Gastroesophageal sphincter (tissue), 4 donors: ENCODE data around the gene SGMS1. TPM values are rescaled to one million over a fixed set of nuclear protein-coding genes. Genes with fewer than 3 reads are reported as not detected.
"Not testable (repeated sequence)": the region's sequence is repeated elsewhere in the genome, so short reads cannot be mapped to it uniquely, and the experiment has no call there.

Source experiments
- ATAC-seq: fragments of 150-250 bp; one replicate; pipeline ENCODE4 v1.9.1; 2016; ENCODE audit warnings: mild to moderate bottlenecking, moderate library complexity
- H3K27ac ChIP-seq, 4 donors: fragments of 200-600 bp; sonication (generic) in 3 of 4; 1 replicate in 3 of 4; 2 replicates in 1 of 4; pipeline ENCODE4 v1.5.1; 2016 to 2019
- H3K27me3 ChIP-seq: fragments of 200-600 bp; sonication (generic); one replicate; pipeline ENCODE4 v1.5.1; 2019
- H3K36me3 ChIP-seq, 2 donors: fragments of 200-600 bp; sonication (generic); one replicate each; pipeline ENCODE4 v1.5.1; 2019; ENCODE audit warnings: control low read depth in 1 of 2
- H3K4me1 ChIP-seq, 3 donors: fragments of 200-600 bp; sonication (generic); 1 replicate in 2 of 3; 2 replicates in 1 of 3; pipeline ENCODE4 v1.5.1; 2016 to 2019; ENCODE audit warnings: control low read depth in 2 of 3
- H3K4me3 ChIP-seq, 2 donors: fragments of 200-600 bp; sonication (generic); one replicate each; pipeline ENCODE4 v1.5.1; 2019; ENCODE audit warnings: mild to moderate bottlenecking in 1 of 2, moderate library complexity in 1 of 2
- H3K9me3 ChIP-seq, 3 donors: fragments of 200-600 bp; sonication (generic); one replicate each; pipeline ENCODE4 v1.5.1; 2017 to 2019; ENCODE audit warnings: control low read depth in 2 of 3
- EP300 ChIP-seq: sonication (generic); formaldehyde crosslinking; IDR thresholded peaks from one replicate; pipeline ENCODE4 v1.6.1; 2017; ENCODE audit warnings: antibody characterized with exemption, mild to moderate bottlenecking
- POLR2A ChIP-seq, 2 donors: fragments of 450-650 bp; IDR thresholded peaks; one replicate each; pipeline ENCODE4 v1.6.1; 2017; ENCODE audit warnings: antibody characterized with exemption in 2 of 2, mild to moderate bottlenecking in 2 of 2, moderate library complexity in 1 of 2
- POLR2AphosphoS5 ChIP-seq: sonication (generic); formaldehyde crosslinking; IDR thresholded peaks from one replicate; pipeline ENCODE4 v1.6.1; 2017; ENCODE audit warnings: antibody characterized with exemption
- WGBS, 2 donors: methylation state at CpG; one replicate each; pipeline ENCODE4 v1.1.5; 2018; ENCODE audit warnings: low coverage in 1 of 2; 5-methylcytosine and 5-hydroxymethylcytosine counted together
- total RNA-seq, 4 donors: library from RNA; depleted of rRNA; stranded (reverse); fragments of >200 nt; gene quantifications; one replicate each; pipeline ENCODE4 v1.1.0, GENCODE V29; 2016
- TF ChIP-seq, protein P1 (sequence below), 4 experiments: fragments of 200-600 bp in 2 of 4; fragments of 450-650 bp in 2 of 4; sonication (generic) in 1 of 4; IDR thresholded peaks; one replicate each; pipeline ENCODE4 v1.5.1; 2017 to 2019; ENCODE audit warnings: antibody characterized with exemption in 4 of 4, mild to moderate bottlenecking in 2 of 4, moderate library complexity in 2 of 4

Gene SGMS1
- total RNA-seq, 4 donors from 2014 or later: 57.7 to 116 (median 66.1) TPM

DNA sequence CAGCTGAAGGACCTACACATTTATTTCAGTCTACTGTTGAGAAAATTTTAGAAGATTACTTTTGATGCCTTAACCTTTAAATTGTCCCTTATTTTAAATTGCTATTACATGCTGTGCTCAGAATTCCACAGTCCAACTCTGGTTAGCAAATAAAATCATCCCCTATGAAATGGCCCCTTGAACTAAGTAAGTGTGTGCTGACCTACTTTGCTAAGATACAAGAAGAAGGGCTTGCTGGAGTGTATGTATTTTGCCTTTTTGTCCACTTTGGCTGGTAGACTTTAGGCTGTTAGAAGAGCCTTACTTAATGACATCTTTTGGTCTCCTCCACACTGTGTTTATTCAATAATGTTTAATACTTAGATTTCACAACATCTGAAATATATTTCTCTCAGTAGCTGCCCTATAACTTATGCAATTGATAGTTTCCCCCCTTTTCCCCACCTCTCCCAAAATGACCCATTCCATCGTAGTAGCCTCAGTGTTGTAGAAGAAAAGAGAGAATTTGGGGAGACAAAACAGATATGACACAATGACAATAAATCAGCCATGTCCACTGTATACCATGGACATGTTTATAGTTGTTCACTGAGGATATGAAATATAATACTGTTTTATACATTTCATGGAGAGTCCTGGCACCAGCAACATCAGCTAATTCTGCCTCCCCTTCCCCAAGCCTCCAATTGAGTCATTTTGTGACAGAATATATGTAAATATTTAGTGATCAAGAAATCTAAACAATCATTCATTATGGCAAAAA, 264.6 kb downstream of the SGMS1 start:
- H3K27ac ChIP-seq: no peak overlapping the region

DNA sequence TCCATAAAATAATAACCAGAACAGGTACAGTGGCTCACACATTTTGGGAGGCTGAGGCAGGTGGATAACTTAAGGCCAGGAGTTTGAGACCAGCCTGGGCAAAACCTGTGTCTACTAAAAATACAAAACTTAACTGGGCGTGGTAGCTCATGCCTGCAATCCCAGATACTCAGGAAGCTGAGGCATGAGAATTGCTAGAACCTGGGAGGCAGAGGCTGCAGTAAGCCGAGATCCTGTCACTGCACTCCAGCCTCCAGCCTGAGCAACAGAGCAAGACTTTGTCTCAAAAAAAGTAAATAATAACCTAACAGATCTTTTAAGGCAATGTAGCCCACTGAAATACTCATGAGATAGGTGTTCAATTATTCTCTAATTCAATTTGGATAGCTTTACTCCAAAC, 265.3 kb downstream of the SGMS1 start:
- Histone ChIP-seq H3K27ac (no peak overlapping the region), H3K27me3 (no peaks in the 10 kb centered on the region), H3K9me3 (no peaks in the 10 kb centered on the region), H3K4me1 (peaks cover 0 to 28% (median 2%) of the 10 kb centered on the region in 3 donors), H3K36me3 (no peaks in the 10 kb centered on the region), H3K4me3 (no peak overlapping the region)
- no peak for ATAC-seq
- TF ChIP-seq POLR2AphosphoS5 (no peak), EP300 (no peak), POLR2A (IDR thresholded peaks at IDR 0.05) (no peak)
- TF ChIP-seq, protein P1, sequence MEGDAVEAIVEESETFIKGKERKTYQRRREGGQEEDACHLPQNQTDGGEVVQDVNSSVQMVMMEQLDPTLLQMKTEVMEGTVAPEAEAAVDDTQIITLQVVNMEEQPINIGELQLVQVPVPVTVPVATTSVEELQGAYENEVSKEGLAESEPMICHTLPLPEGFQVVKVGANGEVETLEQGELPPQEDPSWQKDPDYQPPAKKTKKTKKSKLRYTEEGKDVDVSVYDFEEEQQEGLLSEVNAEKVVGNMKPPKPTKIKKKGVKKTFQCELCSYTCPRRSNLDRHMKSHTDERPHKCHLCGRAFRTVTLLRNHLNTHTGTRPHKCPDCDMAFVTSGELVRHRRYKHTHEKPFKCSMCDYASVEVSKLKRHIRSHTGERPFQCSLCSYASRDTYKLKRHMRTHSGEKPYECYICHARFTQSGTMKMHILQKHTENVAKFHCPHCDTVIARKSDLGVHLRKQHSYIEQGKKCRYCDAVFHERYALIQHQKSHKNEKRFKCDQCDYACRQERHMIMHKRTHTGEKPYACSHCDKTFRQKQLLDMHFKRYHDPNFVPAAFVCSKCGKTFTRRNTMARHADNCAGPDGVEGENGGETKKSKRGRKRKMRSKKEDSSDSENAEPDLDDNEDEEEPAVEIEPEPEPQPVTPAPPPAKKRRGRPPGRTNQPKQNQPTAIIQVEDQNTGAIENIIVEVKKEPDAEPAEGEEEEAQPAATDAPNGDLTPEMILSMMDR (IDR thresholded peaks at IDR 0.05): no peak
- 71 to 94% methylated on average over 1 to 2 of the region's 2 CpGs for WGBS, 2 donors

More for the DNA sequence above, 264.6 kb downstream of the SGMS1 start:
- H3K4me3 ChIP-seq: no peak overlapping the region
- no peaks in the 10 kb centered on the region for H3K27me3 ChIP-seq
- H3K4me1 ChIP-seq: peaks cover 0 to 28% (median 2%) of the 10 kb centered on the region in 3 donors
- no peaks in the 10 kb centered on the region for H3K9me3 ChIP-seq
- TF ChIP-seq POLR2A (IDR thresholded peaks at IDR 0.05) (no peak), EP300 (no peak), POLR2AphosphoS5 (no peak)
- TF ChIP-seq, protein P1 (IDR thresholded peaks at IDR 0.05): no peak
- 64 to 80% methylated on average over 1 of the region's 1 CpG for WGBS, 2 donors
- no peak for ATAC-seq
- H3K36me3 ChIP-seq: no peaks in the 10 kb centered on the region

DNA sequence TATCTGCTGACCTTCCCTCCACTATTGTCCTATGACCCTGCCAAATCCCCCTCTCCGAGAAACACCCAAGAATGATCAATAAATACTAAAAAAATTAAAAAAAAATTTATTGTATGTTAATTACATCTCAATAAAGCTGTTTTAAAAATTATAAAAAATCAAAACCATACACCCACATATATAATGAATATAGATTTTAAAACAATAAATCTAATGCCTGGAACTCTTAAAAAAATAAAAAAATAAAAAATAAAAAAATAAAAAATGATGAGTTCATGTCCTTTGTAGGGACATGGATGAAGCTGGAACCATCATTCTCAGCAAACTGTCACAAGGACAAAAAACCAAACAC, 267.3 kb downstream of the SGMS1 start:
- not testable (repeated sequence) for H3K9me3 ChIP-seq, H3K4me3 ChIP-seq, H3K27ac ChIP-seq, H3K27me3 ChIP-seq, H3K36me3 ChIP-seq, ATAC-seq
- peaks cover 0 to 24% (median 2%) of the 10 kb centered on the region in 3 donors for H3K4me1 ChIP-seq
- no CpG with 5 or more reads among the region's 1 CpG for WGBS, 2 donors

- not testable (repeated sequence) for H3K9me3 ChIP-seq, H3K27ac ChIP-seq, H3K27me3 ChIP-seq, ATAC-seq, H3K4me3 ChIP-seq, H3K36me3 ChIP-seq
- WGBS, 2 donors: 86 to 88% methylated on average over 1 to 5 of the region's 33 CpGs
- H3K4me1 ChIP-seq: peaks cover 0 to 18% (median 2%) of the 10 kb centered on the region in 3 donors
Measured at GRCh38 chr10:50355693-50356480, 267.9 kb downstream of the SGMS1 start.

- peaks cover 0 to 9% (median 8%) of the 10 kb centered on the region in 3 donors for H3K4me1 ChIP-seq
- 93 to 94% methylated on average over 4 to 7 of the region's 7 CpGs for WGBS, 2 donors
- ATAC-seq: no peak
- no peaks in the 10 kb centered on the region for H3K27me3 ChIP-seq
- no peaks in the 10 kb centered on the region for H3K36me3 ChIP-seq
- TF ChIP-seq, protein P1 (IDR thresholded peaks at IDR 0.05): no peak
- TF ChIP-seq EP300 (no peak), POLR2A (IDR thresholded peaks at IDR 0.05) (no peak), POLR2AphosphoS5 (no peak)
- H3K9me3 ChIP-seq: no peaks in the 10 kb centered on the region
- no peak overlapping the region for H3K4me3 ChIP-seq
- H3K27ac ChIP-seq: no peak overlapping the region
Measured at GRCh38 chr10:50351483-50352146, 272.1 kb downstream of the SGMS1 start.
